Lung (tissue), 12 donors: ENCODE measurements around the gene LRRC74A. TPM values are rescaled to one million over a fixed set of nuclear protein-coding genes. Genes with fewer than 3 reads are reported as not detected.
A peak's percentile ranks its signal among the peaks of the same experiment; 100 is the strongest.

Source experiments
- ATAC-seq: fragments of 200-7000 bp; cut with Tn5 transposase; one replicate; pipeline ENCODE4 v1.9.1; 2020; ENCODE audit warnings: moderate number of reproducible peaks; ENCODE audit not compliant: insufficient read depth, low FRiP score
- DNase-seq, 3 donors: peaks; one replicate each; pipeline ENCODE4 v3.0.0-alpha.2; 2013 to 2017
- H3K27ac ChIP-seq, 2 donors: one replicate each; pipeline ENCODE4 v1.5.1; 2013; ENCODE audit warnings: mild to moderate bottlenecking in 2 of 2, moderate library complexity in 2 of 2, control low read depth in 1 of 2, inconsistent platforms in 1 of 2, low read depth in 1 of 2, low read length in 1 of 2
- H3K27me3 ChIP-seq, 3 donors: one replicate each; pipeline ENCODE4 v1.5.1; 2013; ENCODE audit warnings: low read length in 2 of 3; ENCODE audit not compliant: control insufficient read depth in 3 of 3, insufficient read depth in 3 of 3
- H3K36me3 ChIP-seq, 4 donors: one replicate each; pipeline ENCODE4 v1.5.1; 2013; ENCODE audit warnings: low read length in 4 of 4, mild to moderate bottlenecking in 1 of 4, moderate library complexity in 1 of 4; ENCODE audit not compliant: control insufficient read depth in 4 of 4, insufficient read depth in 4 of 4
- H3K4me1 ChIP-seq, 5 donors: one replicate each; pipeline ENCODE4 v1.5.1; 2013; ENCODE audit warnings: low read length in 5 of 5, mild to moderate bottlenecking in 2 of 5, moderate library complexity in 1 of 5; ENCODE audit not compliant: control insufficient read depth in 5 of 5, insufficient read depth in 5 of 5
- H3K4me3 ChIP-seq: one replicate; pipeline ENCODE4 v1.5.1; 2013; ENCODE audit warnings: mild to moderate bottlenecking, control low read depth, moderate library complexity
- H3K9ac ChIP-seq, 2 donors: one replicate each; pipeline ENCODE4 v1.5.1; 2013; ENCODE audit warnings: low read length in 2 of 2, control low read depth in 1 of 2; ENCODE audit not compliant: insufficient read depth in 1 of 2
- H3K9me3 ChIP-seq, 4 donors: one replicate each; pipeline ENCODE4 v1.5.1; 2013; ENCODE audit warnings: low read length in 3 of 4, mild to moderate bottlenecking in 1 of 4, moderate library complexity in 1 of 4; ENCODE audit not compliant: control insufficient read depth in 4 of 4, insufficient read depth in 3 of 4
- CTCF ChIP-seq: IDR thresholded peaks from 2 replicates; pipeline ENCODE4 v1.5.1; 2012; ENCODE audit warnings: mild to moderate bottlenecking; ENCODE audit errors: control extremely low read depth, extremely low read depth
- WGBS, 2 donors: extraction: QIAGEN DNeasy Blood & Tissue Kit; methylation state at CpG; one replicate each; pipeline ENCODE4 v1.1.7; 2013; 5-methylcytosine and 5-hydroxymethylcytosine counted together
- polyA plus RNA-seq, 2 donors: library from polyadenylated mRNA; stranded (reverse); fragments of 200-250 nt; gene quantifications; one replicate each; pipeline ENCODE4 v1.2.1, GENCODE V29; 2013
- total RNA-seq, 2 donors: library from RNA; depleted of rRNA in 1 of 2; stranded (reverse); fragments of >200 nt in 1 of 2; gene quantifications; one replicate each; pipeline ENCODE4 v1.2.1, GENCODE V29; 2014 to 2021
- donor health status: control.
- donor health status: control.
- donor health status: Bipolar disorder and iron deficiency.
- donor health status: healthy.
- donor health status: DM: yes; HTN: yes; CAD: no.

LRRC74A gene
- total and polyA plus RNA-seq, 4 donors, result not detected

GRCh38 chr14:76918256-76918781 is 92.1 kb downstream of the LRRC74A start:
- peak overlapping the region in 1 of 2 donors; percentile 9 for H3K9ac ChIP-seq
- DNase-seq, result peak; percentile 81 to 91 (median 86)

GRCh38 chr14:76918782-76919394 is 92.7 kb downstream of the LRRC74A start:
- Histone ChIP-seq H3K9me3 (no peaks in the 10 kb centered on the region), H3K27ac (peak overlapping the region; percentile 92 to 96), H3K27me3 (no peaks in the 10 kb centered on the region), H3K36me3 (no peaks in the 10 kb centered on the region), H3K9ac (peak overlapping the region in 1 of 2 donors; percentile 87), H3K4me1 (peaks cover 24 to 85% (median 65%) of the 10 kb centered on the region in 5 donors), H3K4me3 (no peak overlapping the region)
- TF ChIP-seq CTCF, result no peak
- DNase-seq (peak; percentile 96 to 97 (median 97)), ATAC-seq (peak; percentile 93)
- WGBS, 2 donors, result 14 to 20% methylated on average over 20 of the region's 20 CpGs

More at GRCh38 chr14:76918256-76918781, 92.1 kb downstream of the LRRC74A start:
- H3K4me3 ChIP-seq, result no peak overlapping the region
- H3K36me3 ChIP-seq, result no peaks in the 10 kb centered on the region
- no peak for TF ChIP-seq CTCF
- H3K4me1 ChIP-seq, result peaks cover 24 to 85% (median 65%) of the 10 kb centered on the region in 5 donors
- peak overlapping the region; percentile 92 to 96 for H3K27ac ChIP-seq
- H3K9me3 ChIP-seq, result no peaks in the 10 kb centered on the region
- WGBS, 2 donors, result 9 to 10% methylated on average over 8 of the region's 8 CpGs
- ATAC-seq, result peak; percentile 39
- H3K27me3 ChIP-seq, result no peaks in the 10 kb centered on the region

Other genes starting within 250 kb of the LRRC74A start
- 10 to 100 TPM; 22.9 to 25.4 TPM for gene VASH1, start 64.9 kb upstream of the LRRC74A start, total RNA-seq
- 10 to 100 TPM; 10.5 to 13.1 TPM for gene VASH1, start 64.9 kb upstream of the LRRC74A start, polyA plus RNA-seq
- 10 to 100 TPM; 19.5 to 20.4 TPM for gene ANGEL1, start 13.5 kb upstream of the LRRC74A start, total RNA-seq
- 10 to 100 TPM; 10.4 to 10.5 TPM for gene ANGEL1, start 13.5 kb upstream of the LRRC74A start, polyA plus RNA-seq
- gene IRF2BPL, start 202.3 kb downstream of the LRRC74A start, total RNA-seq, result 10 to 100 TPM; 42.4 to 52.4 TPM
- gene IRF2BPL, start 202.3 kb downstream of the LRRC74A start, polyA plus RNA-seq, result 10 to 100 TPM in 1 of 2 donors, 1 to 10 TPM in 1; 9.3 to 34.8 TPM